Activated CD4-positive, alpha-beta T cell treated with anti-CD3 and anti-CD28 coated beads for 36 hours (primary cell): ENCODE measurements around the gene PRKCA. TPM values are rescaled to one million over a fixed set of nuclear protein-coding genes. Genes with fewer than 3 reads are reported as not detected.
A peak's percentile ranks its signal among the peaks of the same experiment; 100 is the strongest.
"Not testable (repeated sequence)": the region's sequence is repeated elsewhere in the genome, so short reads cannot be mapped to it uniquely, and the experiment has no call there.

Source experiments
- ATAC-seq: fragments of 200-7000 bp; cut with Tn5 transposase; one replicate; pipeline ENCODE4 v1.10.0; 2021; ENCODE audit warnings: mild to moderate bottlenecking, moderate library complexity
- CTCF ChIA-PET: fragments of 350-600 bp; sonication (Branson Sonifier 250); formaldehyde crosslinking; loops from one replicate; lab custom pipeline; 2021; ENCODE audit warnings: antibody characterized with exemption; lab: Charles Lee
- POLR2A ChIA-PET: fragments of 350-600 bp; sonication (Branson Sonifier 250); formaldehyde crosslinking; loops from one replicate; lab custom pipeline; 2021; ENCODE audit warnings: antibody characterized with exemption, inconsistent platforms; lab: Charles Lee
- DNase-seq: peaks from one replicate; pipeline ENCODE4 v3.0.0-alpha.2; 2020
- H3K27ac Mint-ChIP-seq: one replicate; pipeline ENCODE4 v1.8.0; 2021; ENCODE audit warnings: mixed read lengths
- H3K27me3 Mint-ChIP-seq: one replicate; pipeline ENCODE4 v1.8.0; 2021; ENCODE audit warnings: mixed read lengths
- H3K36me3 Mint-ChIP-seq: one replicate; pipeline ENCODE4 v1.8.0; 2021; ENCODE audit warnings: low read depth, mixed read lengths
- H3K4me1 Mint-ChIP-seq: one replicate; pipeline ENCODE4 v1.8.0; 2021; ENCODE audit warnings: mixed read lengths
- H3K4me3 Mint-ChIP-seq: one replicate; pipeline ENCODE4 v1.8.0; 2021; ENCODE audit warnings: mild to moderate bottlenecking, moderate library complexity, mixed read lengths
- H3K9me3 Mint-ChIP-seq: one replicate; pipeline ENCODE4 v1.8.0; 2021; ENCODE audit warnings: low read depth, mixed read lengths
- intact Hi-C, 2 experiments: fragments of 100-400 bp; cut with DNase I in 1 of 2; cut with micrococcal nuclease in 1 of 2; formaldehyde crosslinking; loops; one replicate each; pipeline versions ENCODE4 v1.14.2 to v1.15.1; 2022 to 2024; cut with DNase I, micrococcal nuclease
- total RNA-seq, 2 experiments: library from RNA; stranded (reverse); gene quantifications; one replicate each; pipeline ENCODE4 v1.2.3, GENCODE V29; 2021

PRKCA gene
- total RNA-seq, 2 experiments from 2014 or later = 73.3 to 77.0 TPM

GRCh38 chr17:66695098-66695497 lies 392.7 kb downstream of the PRKCA start:
- no peak overlapping the region for H3K4me3 Mint-ChIP-seq
- no peak for ATAC-seq
- H3K27ac Mint-ChIP-seq = no peak overlapping the region
- ChIA-PET POLR2A (no interaction called here), CTCF (no interaction called here)
- intact Hi-C loops = no loop called here
- peaks cover 83% of the 10 kb centered on the region for H3K36me3 Mint-ChIP-seq
- no peak for DNase-seq
- H3K4me1 Mint-ChIP-seq = peaks cover 10% of the 10 kb centered on the region
- no peaks in the 10 kb centered on the region for H3K27me3 Mint-ChIP-seq
- peaks cover 6% of the 10 kb centered on the region for H3K9me3 Mint-ChIP-seq

- Mint-ChIP-seq H3K36me3 (peaks cover 64% of the 10 kb centered on the region), H3K9me3 (peaks cover 6% of the 10 kb centered on the region), H3K4me1 (peaks cover 22% of the 10 kb centered on the region), H3K4me3 (no peak overlapping the region), H3K27ac (peak overlapping the region; percentile 24), H3K27me3 (no peaks in the 10 kb centered on the region)
- intact Hi-C loops = no loop called here
- ATAC-seq (no peak), DNase-seq (no peak)
- POLR2A ChIA-PET = no interaction called here
- CTCF ChIA-PET = interaction anchor here (0.6 to 0.9 kb wide), 2 partner anchors 498 to 1435 kb away, joined by 3 to 4 read pairs; no protein-coding TSS in a partner anchor
These were observed 395.9 kb downstream of the PRKCA start for GRCh38 chr17:66698270-66698669.

DNA sequence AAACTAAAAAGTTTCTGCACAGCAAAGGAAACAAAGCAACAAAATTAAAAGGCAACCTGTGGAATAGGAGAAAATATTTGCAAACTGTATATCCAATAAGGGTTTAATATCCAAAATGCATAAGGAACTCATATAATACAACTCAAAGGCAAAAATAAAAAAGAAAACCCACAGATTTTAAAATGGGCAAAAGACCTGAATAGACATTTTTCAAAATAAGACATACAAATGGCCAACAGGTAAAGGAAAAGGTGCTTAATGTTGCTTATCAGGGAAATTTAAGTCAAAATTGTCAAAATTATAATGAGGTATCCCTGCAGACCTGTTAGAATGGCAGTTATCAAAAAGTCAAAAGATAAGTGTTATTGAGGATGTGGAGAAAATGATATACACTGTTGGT lies 399.0 kb downstream of the PRKCA start:
- ChIA-PET POLR2A (no interaction called here), CTCF (no interaction called here)
- Mint-ChIP-seq H3K27me3 (no peaks in the 10 kb centered on the region), H3K27ac (no peak overlapping the region), H3K4me3 (no peak overlapping the region), H3K9me3 (peaks cover 6% of the 10 kb centered on the region), H3K4me1 (peaks cover 16% of the 10 kb centered on the region), H3K36me3 (peaks cover 37% of the 10 kb centered on the region)
- DNase-seq = no peak
- no peak for ATAC-seq
- intact Hi-C loops = no loop called here

DNA sequence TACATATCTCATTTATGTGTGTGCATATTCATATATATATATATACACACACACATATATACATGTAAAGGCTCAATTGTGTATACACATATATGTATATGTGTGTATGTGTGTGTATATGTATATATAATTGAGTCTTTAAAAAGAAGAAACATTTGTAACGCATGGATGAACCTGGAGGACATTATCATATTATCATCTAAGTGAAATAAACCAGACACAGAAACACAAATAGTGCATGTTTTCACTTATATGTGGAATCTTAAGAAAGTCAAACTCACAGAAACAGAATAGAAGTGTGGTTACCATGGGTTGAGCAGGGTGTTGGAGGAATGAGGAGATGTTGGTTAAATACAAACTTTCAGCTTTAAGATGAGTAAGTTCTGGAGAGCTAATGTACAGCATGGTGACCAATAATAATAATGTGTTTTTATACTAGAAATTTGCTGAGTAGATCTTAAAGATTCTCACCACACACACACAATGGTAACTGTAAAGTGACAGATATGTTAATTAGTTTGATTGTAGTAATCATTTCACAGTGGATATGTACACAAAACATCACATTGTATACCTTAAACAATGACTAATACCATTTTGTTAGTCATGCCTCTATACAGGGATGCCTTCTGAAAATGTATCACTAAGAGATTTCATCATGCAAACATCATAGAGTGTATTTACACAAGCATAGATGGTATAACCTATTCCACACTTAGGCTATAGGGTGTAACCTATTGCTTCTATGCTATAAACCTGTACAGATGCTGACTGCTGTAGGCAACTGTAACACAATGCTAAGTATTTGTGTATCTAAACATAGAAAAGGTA lies 399.9 kb downstream of the PRKCA start:
- peak; percentile 84 for ATAC-seq
- Mint-ChIP-seq H3K27ac (no peak overlapping the region), H3K9me3 (peaks cover 2% of the 10 kb centered on the region), H3K4me1 (peaks cover 23% of the 10 kb centered on the region), H3K36me3 (peaks cover 28% of the 10 kb centered on the region), H3K4me3 (no peak overlapping the region), H3K27me3 (no peaks in the 10 kb centered on the region)
- ChIA-PET POLR2A (no interaction called here), CTCF (no interaction called here)
- DNase-seq = no peak
- intact Hi-C loops = no loop called here

GRCh38 chr17:66704858-66705520 lies 402.6 kb downstream of the PRKCA start:
- intact Hi-C loops = no loop called here
- Mint-ChIP-seq H3K27ac (peak overlapping the region; percentile 31), H3K9me3 (no peaks in the 10 kb centered on the region), H3K4me3 (no peak overlapping the region), H3K36me3 (peaks cover 17% of the 10 kb centered on the region), H3K4me1 (peaks cover 23% of the 10 kb centered on the region), H3K27me3 (no peaks in the 10 kb centered on the region)
- CTCF ChIA-PET = interaction anchor here (1.1 to 1.3 kb wide), 2 partner anchors 9 to 505 kb away, joined by 3 to 4 read pairs; no protein-coding TSS in a partner anchor
- ATAC-seq (no peak), DNase-seq (no peak)
- POLR2A ChIA-PET = no interaction called here

DNA sequence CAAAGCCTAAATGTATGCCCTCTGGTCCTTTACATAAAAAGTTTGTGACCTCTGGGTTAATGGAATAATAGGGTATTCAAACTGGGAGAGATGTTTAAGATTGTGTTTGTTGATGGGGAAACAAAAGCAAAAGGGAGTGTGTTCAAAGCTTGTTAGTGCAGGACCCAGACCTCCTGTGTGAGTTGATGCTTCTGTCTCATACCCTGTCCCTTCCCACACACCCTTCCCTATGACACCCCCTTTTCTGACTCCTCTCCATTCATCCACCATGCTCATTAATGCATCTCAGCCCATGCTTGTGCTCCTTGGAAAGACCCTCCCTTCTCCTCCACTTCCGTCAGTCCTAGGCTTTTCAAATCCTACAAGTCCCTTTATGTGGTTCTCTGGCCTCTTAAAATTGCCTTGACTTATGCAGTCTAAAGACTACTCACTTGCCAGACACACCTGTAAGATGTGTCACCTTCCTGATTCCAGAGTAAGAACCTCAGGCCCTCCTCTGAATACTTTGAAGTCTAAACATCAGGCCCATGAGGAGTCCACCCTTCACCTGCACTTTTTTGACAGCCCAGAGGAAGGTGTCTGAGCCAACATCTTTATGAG lies 404.5 kb downstream of the PRKCA start:
- Mint-ChIP-seq H3K4me1 (peaks cover 29% of the 10 kb centered on the region), H3K27me3 (no peaks in the 10 kb centered on the region), H3K36me3 (peaks cover 12% of the 10 kb centered on the region), H3K27ac (peak overlapping the region; percentile 23), H3K9me3 (no peaks in the 10 kb centered on the region), H3K4me3 (no peak overlapping the region)
- DNase-seq (no peak), ATAC-seq (peak; percentile 37)
- POLR2A ChIA-PET = no interaction called here
- CTCF ChIA-PET = interaction anchor here (0.6 kb wide), 1 partner anchor 776 kb away, joined by 3 read pairs; no protein-coding TSS in a partner anchor
- intact Hi-C loops = no loop called here

GRCh38 chr17:66711401-66711800 lies 409.0 kb downstream of the PRKCA start:
- ATAC-seq (no peak), DNase-seq (no peak)
- intact Hi-C loops = loop anchor here in 1 of 2 experiments (5.0 to 10.0 kb wide), 2 partner anchors 454 to 583 kb away; no protein-coding TSS in a partner anchor
- Mint-ChIP-seq H3K36me3 (peaks cover 29% of the 10 kb centered on the region), H3K27ac (peak overlapping the region; percentile 23), H3K4me3 (no peak overlapping the region), H3K4me1 (peaks cover 47% of the 10 kb centered on the region), H3K9me3 (no peaks in the 10 kb centered on the region), H3K27me3 (no peaks in the 10 kb centered on the region)
- POLR2A ChIA-PET = no interaction called here
- CTCF ChIA-PET = interaction anchor here (0.7 kb wide), 1 partner anchor 554 kb away, joined by 3 read pairs; no protein-coding TSS in a partner anchor

GRCh38 chr17:66711881-66712321 lies 409.5 kb downstream of the PRKCA start:
- intact Hi-C loops = loop anchor here in 1 of 2 experiments (5.0 to 10.0 kb wide), 2 partner anchors 455 to 583 kb away; no protein-coding TSS in a partner anchor
- no peak for ATAC-seq
- H3K27me3 Mint-ChIP-seq = no peaks in the 10 kb centered on the region
- H3K4me3 Mint-ChIP-seq = no peak overlapping the region
- POLR2A ChIA-PET = no interaction called here
- H3K4me1 Mint-ChIP-seq = peaks cover 44% of the 10 kb centered on the region
- CTCF ChIA-PET = interaction anchor here (0.6 kb wide), 1 partner anchor 517 kb away, joined by 3 read pairs; no protein-coding TSS in a partner anchor
- DNase-seq = no peak
- H3K9me3 Mint-ChIP-seq = no peaks in the 10 kb centered on the region
- peaks cover 34% of the 10 kb centered on the region for H3K36me3 Mint-ChIP-seq
- H3K27ac Mint-ChIP-seq = peak overlapping the region; percentile 55

DNA sequence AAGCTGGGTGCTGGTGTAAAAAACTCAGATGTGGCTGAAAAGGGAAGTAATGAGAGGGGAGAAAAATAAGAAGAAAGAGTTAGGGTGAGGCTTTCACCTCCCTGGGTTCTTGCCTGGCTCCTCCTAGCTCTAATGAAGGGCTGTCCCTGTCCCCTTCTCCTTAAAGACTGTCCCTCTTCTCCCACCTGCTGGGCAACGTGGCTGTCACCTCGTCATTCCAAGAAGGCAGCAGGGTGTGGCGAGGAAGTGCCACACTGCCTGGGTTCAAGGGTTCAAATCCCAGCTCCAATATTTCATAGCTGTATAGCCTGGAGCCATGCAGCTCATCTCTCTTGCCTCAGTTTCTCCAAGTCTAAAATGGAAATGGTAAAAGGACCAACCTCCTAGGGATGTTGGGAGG lies 410.0 kb downstream of the PRKCA start:
- H3K4me1 Mint-ChIP-seq = peaks cover 41% of the 10 kb centered on the region
- no peaks in the 10 kb centered on the region for H3K9me3 Mint-ChIP-seq
- DNase-seq (no peak), ATAC-seq (no peak)
- ChIA-PET CTCF (interaction anchor here (0.6 kb wide), 1 partner anchor 517 kb away, joined by 3 read pairs; no protein-coding TSS in a partner anchor), POLR2A (no interaction called here)
- peak overlapping the region; percentile 55 for H3K27ac Mint-ChIP-seq
- intact Hi-C loops = loop anchor here in 1 of 2 experiments (5.0 to 10.0 kb wide), 2 partner anchors 455 to 582 kb away; no protein-coding TSS in a partner anchor
- H3K36me3 Mint-ChIP-seq = peaks cover 36% of the 10 kb centered on the region
- H3K27me3 Mint-ChIP-seq = no peaks in the 10 kb centered on the region
- H3K4me3 Mint-ChIP-seq = no peak overlapping the region

GRCh38 chr17:66713021-66713532 lies 410.7 kb downstream of the PRKCA start:
- H3K27me3 Mint-ChIP-seq, H3K4me3 Mint-ChIP-seq, ATAC-seq, DNase-seq, H3K9me3 Mint-ChIP-seq, CTCF ChIA-PET: not testable (repeated sequence)
- Mint-ChIP-seq H3K27ac (peak overlapping the region; percentile 51), H3K36me3 (peaks cover 34% of the 10 kb centered on the region), H3K4me1 (peaks cover 41% of the 10 kb centered on the region)
- POLR2A ChIA-PET = interaction anchor here (0.5 kb wide), 1 partner anchor 417 kb away, joined by 4 read pairs; no protein-coding TSS in a partner anchor
- intact Hi-C loops = loop anchor here in 1 of 2 experiments (5.0 to 10.0 kb wide), 2 partner anchors 456 to 582 kb away; no protein-coding TSS in a partner anchor
